ENCODE data around the gene SH3GLB2.
A peak's percentile ranks its signal among the peaks of the same experiment; 100 is the strongest.
"Not testable (repeated sequence)": the region's sequence is repeated elsewhere in the genome, so short reads cannot be mapped to it uniquely, and the experiment has no call there.

Gene SH3GLB2

GRCh38 chr9:129054163-129054851 is 26.2 kb upstream of the SH3GLB2 start:
- DNase-seq (ENCODE audit: insufficient read length, low spot score), result no peak
- FAIRE-seq, result no peak

- FAIRE-seq, result no peak
Measured at GRCh38 chr9:129053020-129053419, 24.9 kb upstream of the SH3GLB2 start.

GRCh38 chr9:129052592-129052991 is 24.5 kb upstream of the SH3GLB2 start:
- DNase-seq (ENCODE audit: insufficient read length, low spot score), result no peak

More at GRCh38 chr9:129053020-129053419, 24.9 kb upstream of the SH3GLB2 start:
- DNase-seq (ENCODE audit: insufficient read length, low spot score), result no peak

GRCh38 chr9:129042016-129042415 is 13.9 kb upstream of the SH3GLB2 start:
- FAIRE-seq (no peak), DNase-seq (ENCODE audit: insufficient read length, low spot score) (no peak)

More at GRCh38 chr9:129052592-129052991, 24.5 kb upstream of the SH3GLB2 start:
- no peak for FAIRE-seq

GRCh38 chr9:129040113-129040643 is 12.0 kb upstream of the SH3GLB2 start:
- FAIRE-seq (no peak), DNase-seq (ENCODE audit: insufficient read length, low spot score) (no peak)

GRCh38 chr9:129038109-129038852 is 10.2 kb upstream of the SH3GLB2 start:
- DNase-seq (ENCODE audit: insufficient read length, low spot score) (no peak), FAIRE-seq (no peak)

GRCh38 chr9:129037767-129038098 is 9.6 kb upstream of the SH3GLB2 start:
- DNase-seq (ENCODE audit: insufficient read length, low spot score), result no peak
- FAIRE-seq, result no peak

GRCh38 chr9:129036923-129037766 is 9.0 kb upstream of the SH3GLB2 start:
- DNase-seq (ENCODE audit: insufficient read length, low spot score) (no peak), FAIRE-seq (no peak)

GRCh38 chr9:129036241-129036922 is 8.3 kb upstream of the SH3GLB2 start, which contains the start of gene MIGA2:
Gene MIGA2, plus strand, starts transcription at chr9:129036626. Its CDS starts 3,969 bp downstream, at chr9:129040595.
- DNase-seq (ENCODE audit: insufficient read length, low spot score) (peak; percentile 97), FAIRE-seq (peak; percentile 92)

- FAIRE-seq; DNase-seq (ENCODE audit: insufficient read length, low spot score): not testable (repeated sequence)
Measured at GRCh38 chr9:129035838-129036237, 7.7 kb upstream of the SH3GLB2 start.

GRCh38 chr9:129033216-129033615 is 5.1 kb upstream of the SH3GLB2 start:
- FAIRE-seq, result no peak
- no peak for DNase-seq (ENCODE audit: insufficient read length, low spot score)

GRCh38 chr9:129032541-129033159 is 4.5 kb upstream of the SH3GLB2 start:
- FAIRE-seq (no peak), DNase-seq (ENCODE audit: insufficient read length, low spot score) (no peak)

- DNase-seq (ENCODE audit: insufficient read length, low spot score), result no peak
- no peak for FAIRE-seq
Measured at GRCh38 chr9:129031514-129031913, 3.4 kb upstream of the SH3GLB2 start.

- FAIRE-seq, result no peak
Measured at GRCh38 chr9:129030191-129030590, 2.1 kb upstream of the SH3GLB2 start.

GRCh38 chr9:129027685-129028191 is 393 bp downstream of the SH3GLB2 start:
- peak; percentile 67 for DNase-seq (ENCODE audit: insufficient read length, low spot score)
- no peak for FAIRE-seq

More at GRCh38 chr9:129030191-129030590, 2.1 kb upstream of the SH3GLB2 start:
- no peak for DNase-seq (ENCODE audit: insufficient read length, low spot score)

GRCh38 chr9:129027224-129027684 is 877 bp downstream of the SH3GLB2 start:
- FAIRE-seq (no peak), DNase-seq (ENCODE audit: insufficient read length, low spot score) (no peak)

GRCh38 chr9:129026442-129027223 is 1.5 kb downstream of the SH3GLB2 start:
- FAIRE-seq (no peak), DNase-seq (ENCODE audit: insufficient read length, low spot score) (no peak)

GRCh38 chr9:129023908-129024233 is 4.3 kb downstream of the SH3GLB2 start:
- DNase-seq (ENCODE audit: insufficient read length, low spot score), result no peak
- no peak for FAIRE-seq
